ENCODE measurements around the gene AVPI1.

AVPI1 gene

DNA sequence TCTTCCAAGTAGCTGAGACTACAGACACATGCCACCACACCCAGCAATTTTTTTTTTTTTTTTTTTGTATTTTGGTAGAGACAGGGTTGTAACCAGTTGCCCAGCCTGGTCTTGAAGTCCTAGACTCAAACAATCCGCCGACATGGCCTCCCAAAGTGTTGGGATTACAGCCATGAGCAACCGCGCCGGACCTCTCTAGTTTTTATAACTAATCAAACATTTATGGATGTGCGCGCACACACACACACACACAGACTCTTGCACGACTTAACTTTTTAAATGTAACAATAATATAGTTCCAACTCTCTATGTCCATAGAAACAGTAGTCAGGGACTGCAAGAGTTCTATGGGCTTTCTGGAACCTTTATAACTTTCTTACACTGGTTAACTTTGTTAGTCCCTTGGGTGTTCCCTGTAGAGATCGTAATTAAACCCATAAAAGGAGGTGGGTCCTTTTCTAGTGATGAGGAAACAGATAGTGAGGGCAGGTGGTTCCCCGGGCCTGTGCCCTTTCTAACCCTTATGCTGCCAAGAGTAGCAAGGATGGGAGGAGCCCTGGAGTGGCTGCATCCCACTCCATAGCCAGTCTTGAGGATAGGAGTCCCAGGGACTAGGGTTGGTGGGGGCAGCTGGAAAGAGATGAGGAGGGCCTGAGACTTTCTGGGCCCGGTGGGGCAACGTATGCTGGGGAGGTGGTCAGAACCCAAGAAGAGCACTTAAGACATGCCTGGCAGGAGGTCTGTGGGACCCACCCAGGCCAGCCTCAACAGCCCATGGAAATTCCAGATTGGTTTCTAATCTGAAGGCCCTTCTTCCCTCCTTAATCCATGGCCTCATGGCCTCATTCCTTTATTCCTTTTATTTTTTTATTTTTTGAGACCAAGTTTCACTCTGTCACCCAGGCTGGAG, 35.1 kb upstream of the AVPI1 start:
- Histone ChIP-seq H3K4me3 (ENCODE audit: low read depth in 1 of 2, low read length in 2 of 2) (no peak overlapping the region), H3K27ac (ENCODE audit: low read depth, low read length) (no peak overlapping the region), H3K9me3 (ENCODE audit: low read length) (no peaks in the 10 kb centered on the region), H3K4me1 (ENCODE audit: insufficient read depth, low read length) (peaks cover 36% of the 10 kb centered on the region), H3K36me3 (ENCODE audit: insufficient read depth, low read length) (peaks cover 33% of the 10 kb centered on the region), H3K27me3 (ENCODE audit: control insufficient read depth in 1 of 2, insufficient read depth in 2 of 2, low read length in 2 of 2) (no peaks in the 10 kb centered on the region), H3K9ac (ENCODE audit: low read length) (no peak overlapping the region)

- no peaks in the 10 kb centered on the region for H3K27me3 ChIP-seq (ENCODE audit: control insufficient read depth in 1 of 2, insufficient read depth in 2 of 2, low read length in 2 of 2)
- no peak overlapping the region for H3K9ac ChIP-seq (ENCODE audit: low read length)
- peaks cover 51% of the 10 kb centered on the region for H3K4me1 ChIP-seq (ENCODE audit: insufficient read depth, low read length)
These were observed 32.6 kb upstream of the AVPI1 start for GRCh38 chr10:97719602-97720001.

GRCh38 chr10:97718659-97719142, 31.7 kb upstream of the AVPI1 start:
- peak overlapping the region; percentile 19 for H3K27ac ChIP-seq (ENCODE audit: low read depth, low read length)
- H3K4me1 ChIP-seq (ENCODE audit: insufficient read depth, low read length), result peaks cover 51% of the 10 kb centered on the region
- no peaks in the 10 kb centered on the region for H3K27me3 ChIP-seq (ENCODE audit: control insufficient read depth in 1 of 2, insufficient read depth in 2 of 2, low read length in 2 of 2)
- H3K9ac ChIP-seq (ENCODE audit: low read length), result no peak overlapping the region
- peaks cover 48% of the 10 kb centered on the region for H3K36me3 ChIP-seq (ENCODE audit: insufficient read depth, low read length)
- H3K4me3 ChIP-seq (ENCODE audit: low read depth in 1 of 2, low read length in 2 of 2), result peak overlapping the region in 1 of 2 donors; percentile 6
- no peaks in the 10 kb centered on the region for H3K9me3 ChIP-seq (ENCODE audit: low read length)

More at GRCh38 chr10:97719602-97720001, 32.6 kb upstream of the AVPI1 start:
- Histone ChIP-seq H3K27ac (ENCODE audit: low read depth, low read length) (peak overlapping the region; percentile 56), H3K36me3 (ENCODE audit: insufficient read depth, low read length) (peaks cover 48% of the 10 kb centered on the region), H3K4me3 (ENCODE audit: low read depth in 1 of 2, low read length in 2 of 2) (no peak overlapping the region), H3K9me3 (ENCODE audit: low read length) (no peaks in the 10 kb centered on the region)

DNA sequence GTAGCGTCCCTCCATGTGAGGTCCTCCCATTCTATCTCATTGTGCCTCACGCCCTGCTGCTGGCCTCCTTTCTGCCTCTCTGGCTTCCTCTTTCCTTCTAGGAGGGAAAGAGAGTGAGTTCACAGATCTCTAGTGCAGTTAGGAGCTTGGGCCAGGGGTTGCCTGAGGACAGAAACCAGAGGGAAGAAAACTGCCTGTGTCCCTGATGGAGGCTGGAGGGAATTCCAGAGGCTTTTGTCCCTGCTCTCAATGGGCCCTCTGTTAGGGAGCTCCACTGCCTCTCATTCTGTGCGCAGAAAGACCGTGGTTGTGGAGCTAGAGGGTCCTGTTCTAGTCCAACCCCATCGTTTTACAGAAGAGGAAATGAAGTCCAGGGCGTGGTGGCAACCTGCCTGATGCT, 31.1 kb upstream of the AVPI1 start:
- peak overlapping the region in 1 of 2 donors; percentile 6 for H3K4me3 ChIP-seq (ENCODE audit: low read depth in 1 of 2, low read length in 2 of 2)
- peak overlapping the region; percentile 19 for H3K27ac ChIP-seq (ENCODE audit: low read depth, low read length)
- H3K27me3 ChIP-seq (ENCODE audit: control insufficient read depth in 1 of 2, insufficient read depth in 2 of 2, low read length in 2 of 2), result no peaks in the 10 kb centered on the region
- no peak overlapping the region for H3K9ac ChIP-seq (ENCODE audit: low read length)
- H3K9me3 ChIP-seq (ENCODE audit: low read length), result no peaks in the 10 kb centered on the region
- H3K4me1 ChIP-seq (ENCODE audit: insufficient read depth, low read length), result peaks cover 52% of the 10 kb centered on the region
- H3K36me3 ChIP-seq (ENCODE audit: insufficient read depth, low read length), result peaks cover 48% of the 10 kb centered on the region

DNA sequence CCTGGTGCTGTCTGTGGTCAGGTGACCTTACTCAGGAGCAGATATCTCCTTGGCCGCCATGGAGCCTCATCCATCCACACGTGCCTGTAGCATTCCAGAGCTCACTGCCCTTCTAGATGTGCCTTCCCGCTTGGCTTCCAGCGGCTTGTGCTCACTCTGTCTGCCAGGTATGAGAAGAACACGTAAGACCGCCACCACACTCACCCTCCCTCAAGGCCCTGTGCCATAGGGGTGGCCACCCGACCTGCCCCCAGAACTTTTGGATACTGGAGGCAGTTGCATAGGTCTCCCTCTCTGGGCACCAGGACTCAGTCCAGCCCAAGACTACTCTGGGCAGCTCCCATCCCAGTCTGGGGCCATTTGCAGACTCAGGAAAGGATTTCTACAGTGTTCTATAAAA, 30.6 kb upstream of the AVPI1 start:
- Histone ChIP-seq H3K9ac (ENCODE audit: low read length) (no peak overlapping the region), H3K4me1 (ENCODE audit: insufficient read depth, low read length) (peaks cover 57% of the 10 kb centered on the region), H3K4me3 (ENCODE audit: low read depth in 1 of 2, low read length in 2 of 2) (no peak overlapping the region)

GRCh38 chr10:97715259-97715874, 28.3 kb upstream of the AVPI1 start:
- Histone ChIP-seq H3K27me3 (ENCODE audit: control insufficient read depth in 1 of 2, insufficient read depth in 2 of 2, low read length in 2 of 2) (no peaks in the 10 kb centered on the region), H3K9ac (ENCODE audit: low read length) (peak overlapping the region; percentile 98), H3K36me3 (ENCODE audit: insufficient read depth, low read length) (peaks cover 39% of the 10 kb centered on the region), H3K4me3 (ENCODE audit: low read depth in 1 of 2, low read length in 2 of 2) (peak overlapping the region; percentile 81 to 94), H3K4me1 (ENCODE audit: insufficient read depth, low read length) (peaks cover 58% of the 10 kb centered on the region), H3K9me3 (ENCODE audit: low read length) (no peaks in the 10 kb centered on the region), H3K27ac (ENCODE audit: low read depth, low read length) (peak overlapping the region; percentile 96)

More for the DNA sequence above, 30.6 kb upstream of the AVPI1 start:
- peaks cover 48% of the 10 kb centered on the region for H3K36me3 ChIP-seq (ENCODE audit: insufficient read depth, low read length)
- H3K9me3 ChIP-seq (ENCODE audit: low read length), result no peaks in the 10 kb centered on the region
- no peak overlapping the region for H3K27ac ChIP-seq (ENCODE audit: low read depth, low read length)
- no peaks in the 10 kb centered on the region for H3K27me3 ChIP-seq (ENCODE audit: control insufficient read depth in 1 of 2, insufficient read depth in 2 of 2, low read length in 2 of 2)

- H3K36me3 ChIP-seq (ENCODE audit: insufficient read depth, low read length), result peaks cover 39% of the 10 kb centered on the region
These were observed 27.6 kb upstream of the AVPI1 start for GRCh38 chr10:97714401-97715258.

DNA sequence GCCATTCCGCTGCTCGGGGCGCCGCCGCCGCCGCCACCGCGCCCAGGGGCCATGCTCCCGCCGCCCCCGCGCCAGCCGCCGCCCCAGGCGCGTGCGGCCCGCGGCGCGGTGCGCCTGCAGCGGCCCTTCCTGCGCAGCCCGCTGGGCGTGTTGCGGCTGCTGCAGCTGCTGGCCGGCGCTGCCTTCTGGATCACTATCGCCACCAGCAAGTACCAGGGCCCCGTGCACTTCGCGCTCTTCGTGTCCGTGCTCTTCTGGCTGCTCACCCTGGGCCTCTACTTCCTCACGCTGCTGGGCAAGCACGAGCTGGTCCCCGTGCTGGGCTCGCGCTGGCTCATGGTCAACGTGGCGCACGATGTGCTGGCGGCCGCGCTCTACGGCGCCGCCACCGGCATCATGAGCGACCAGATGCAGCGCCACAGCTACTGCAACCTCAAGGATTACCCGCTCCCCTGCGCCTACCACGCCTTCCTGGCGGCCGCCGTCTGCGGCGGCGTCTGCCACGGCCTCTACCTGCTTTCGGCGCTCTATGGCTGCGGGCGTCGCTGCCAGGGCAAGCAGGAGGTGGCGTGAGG, 26.9 kb upstream of the AVPI1 start:
- no peaks in the 10 kb centered on the region for H3K9me3 ChIP-seq (ENCODE audit: low read length)
- H3K27ac ChIP-seq (ENCODE audit: low read depth, low read length), result peak overlapping the region; percentile 96
- peaks cover 60% of the 10 kb centered on the region for H3K4me1 ChIP-seq (ENCODE audit: insufficient read depth, low read length)
- peak overlapping the region; percentile 81 to 94 for H3K4me3 ChIP-seq (ENCODE audit: low read depth in 1 of 2, low read length in 2 of 2)
- no peaks in the 10 kb centered on the region for H3K27me3 ChIP-seq (ENCODE audit: control insufficient read depth in 1 of 2, insufficient read depth in 2 of 2, low read length in 2 of 2)
- H3K36me3 ChIP-seq (ENCODE audit: insufficient read depth, low read length), result peaks cover 33% of the 10 kb centered on the region
- H3K9ac ChIP-seq (ENCODE audit: low read length), result peak overlapping the region; percentile 98

More at GRCh38 chr10:97714401-97715258, 27.6 kb upstream of the AVPI1 start:
- peak overlapping the region; percentile 96 for H3K27ac ChIP-seq (ENCODE audit: low read depth, low read length)
- peaks cover 60% of the 10 kb centered on the region for H3K4me1 ChIP-seq (ENCODE audit: insufficient read depth, low read length)
- H3K9ac ChIP-seq (ENCODE audit: low read length), result peak overlapping the region; percentile 98
- H3K4me3 ChIP-seq (ENCODE audit: low read depth in 1 of 2, low read length in 2 of 2), result peak overlapping the region; percentile 81 to 94
- no peaks in the 10 kb centered on the region for H3K9me3 ChIP-seq (ENCODE audit: low read length)
- H3K27me3 ChIP-seq (ENCODE audit: control insufficient read depth in 1 of 2, insufficient read depth in 2 of 2, low read length in 2 of 2), result no peaks in the 10 kb centered on the region

DNA sequence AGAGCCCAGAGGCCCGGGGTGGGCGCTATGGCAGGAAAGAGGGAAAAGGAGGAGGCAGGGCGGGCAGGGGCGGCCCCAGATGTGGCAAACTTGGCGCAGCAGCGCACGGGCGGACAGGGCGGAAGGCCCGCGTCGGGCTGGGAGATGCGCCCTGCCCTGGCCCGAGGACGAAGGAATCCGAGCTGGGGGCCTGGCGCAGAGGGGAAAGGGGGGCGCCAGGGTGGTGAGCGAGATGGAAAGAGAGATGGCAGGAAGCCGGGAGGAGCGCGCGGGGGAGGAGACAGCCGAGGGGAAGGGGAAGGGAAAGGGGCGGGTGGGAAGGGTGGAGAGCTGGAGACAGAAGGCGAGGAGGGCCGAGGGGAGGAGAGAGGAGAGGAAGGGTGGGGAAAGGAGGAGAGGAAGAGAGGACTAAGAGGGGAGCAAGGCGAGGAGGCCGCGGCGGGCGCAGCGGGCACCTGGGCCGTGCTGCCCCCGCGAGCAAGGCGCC, 26.3 kb upstream of the AVPI1 start, which contains the start of gene MARVELD1:
Gene MARVELD1 (plus strand): TSS at position 392 of the 487 bp plus-strand sequence. CDS start 147 bp downstream, outside the sequence.
- Histone ChIP-seq H3K4me1 (ENCODE audit: insufficient read depth, low read length) (peaks cover 60% of the 10 kb centered on the region), H3K9me3 (ENCODE audit: low read length) (no peaks in the 10 kb centered on the region), H3K9ac (ENCODE audit: low read length) (peak within 1 kb of the TSS; percentile 98), H3K4me3 (ENCODE audit: low read depth in 1 of 2, low read length in 2 of 2) (peak within 1 kb of the TSS; percentile 81 to 94), H3K27me3 (ENCODE audit: control insufficient read depth in 1 of 2, insufficient read depth in 2 of 2, low read length in 2 of 2) (no peaks in the 10 kb centered on the region), H3K27ac (ENCODE audit: low read depth, low read length) (peak within 1 kb of the TSS; percentile 96), H3K36me3 (ENCODE audit: insufficient read depth, low read length) (peaks cover 28% of the 10 kb centered on the region)

- Histone ChIP-seq H3K9ac (ENCODE audit: low read length) (no peak overlapping the region), H3K4me1 (ENCODE audit: insufficient read depth, low read length) (peaks cover 54% of the 10 kb centered on the region), H3K9me3 (ENCODE audit: low read length) (no peaks in the 10 kb centered on the region), H3K36me3 (ENCODE audit: insufficient read depth, low read length) (peaks cover 13% of the 10 kb centered on the region), H3K27me3 (ENCODE audit: control insufficient read depth in 1 of 2, insufficient read depth in 2 of 2, low read length in 2 of 2) (no peaks in the 10 kb centered on the region), H3K27ac (ENCODE audit: low read depth, low read length) (peak overlapping the region; percentile 32), H3K4me3 (ENCODE audit: low read depth in 1 of 2, low read length in 2 of 2) (no peak overlapping the region)
These were observed 24.9 kb upstream of the AVPI1 start for GRCh38 chr10:97711640-97712572.
